ENCODE measurements around the gene MAT2A.

The MAT2A gene

GRCh38 chr2:85538507-85539360 is at the start of gene MAT2A:
TSS of gene MAT2A (plus strand) at chr2:85539168. CDS start at chr2:85539288, 120 bp downstream.
- peak; percentile 89 for DNase-seq

DNA sequence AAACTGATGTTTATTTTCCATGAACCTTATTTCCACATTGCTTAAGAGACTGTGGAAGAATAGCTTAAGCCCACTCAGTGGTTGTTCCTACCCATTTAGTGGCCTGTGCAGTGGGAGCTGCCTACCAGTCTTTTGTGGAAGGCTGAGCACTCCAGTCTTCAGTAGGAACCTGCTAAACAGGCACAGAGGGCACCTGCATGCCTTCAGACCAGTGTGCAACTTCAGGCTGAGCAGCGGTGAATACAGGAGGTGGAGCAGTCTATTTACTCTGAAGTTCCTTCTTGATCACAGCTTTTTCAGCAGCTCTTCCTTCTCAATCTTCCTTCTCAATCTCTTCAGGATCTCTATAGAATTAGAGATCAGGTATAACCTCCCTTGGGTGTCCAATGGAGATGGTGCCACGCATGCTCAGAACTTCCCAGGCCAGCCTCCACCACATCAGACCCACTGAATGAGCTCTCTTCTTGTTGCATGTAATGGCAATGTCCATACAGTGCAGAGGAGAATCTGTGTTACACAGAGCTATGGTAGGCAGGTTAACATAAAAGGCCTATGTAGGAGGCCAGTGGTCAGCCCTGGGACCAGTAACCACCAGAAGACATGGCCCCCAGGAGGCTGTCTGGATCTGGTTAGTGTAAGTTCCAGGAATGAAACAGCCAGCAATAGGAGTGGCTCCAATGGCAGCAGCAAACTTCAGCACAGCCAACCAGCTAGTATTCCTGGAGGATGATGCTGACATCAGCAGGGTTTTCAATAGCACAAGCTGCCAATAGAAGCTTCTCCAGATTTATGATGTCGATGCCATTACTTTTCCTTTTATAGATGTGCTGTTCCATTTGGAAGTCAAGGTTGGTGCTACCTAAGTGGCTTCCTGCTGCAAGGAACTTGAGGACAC is 47.9 kb upstream of the MAT2A start:
- no peak for DNase-seq

DNA sequence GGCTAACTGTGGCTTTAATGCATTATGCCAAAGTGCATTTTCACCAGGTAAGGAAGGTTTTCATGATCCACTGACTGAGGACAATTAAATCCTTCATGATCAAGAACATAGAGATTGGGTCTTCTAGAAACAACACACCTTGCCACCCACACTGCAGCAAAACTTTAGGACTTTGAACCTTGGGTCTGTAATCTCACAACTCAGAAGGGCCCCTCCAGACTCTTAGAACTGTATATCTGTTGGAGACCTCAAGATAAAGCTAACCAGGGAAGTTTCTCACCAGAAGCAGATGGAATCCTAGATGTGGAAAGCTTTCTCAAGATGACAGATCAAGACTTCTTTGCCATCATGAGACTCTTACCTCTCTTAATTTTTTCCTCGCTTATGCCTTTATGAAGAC is 42.5 kb upstream of the MAT2A start:
- no peak for DNase-seq

- no peak for DNase-seq
Measured at GRCh38 chr2:85497944-85498630, 40.9 kb upstream of the MAT2A start.

GRCh38 chr2:85501248-85501647 is 37.7 kb upstream of the MAT2A start:
- no peak for DNase-seq

GRCh38 chr2:85502720-85503119 is 36.2 kb upstream of the MAT2A start:
- no peak for DNase-seq

GRCh38 chr2:85503168-85503850 is 35.7 kb upstream of the MAT2A start:
- no peak for DNase-seq

DNA sequence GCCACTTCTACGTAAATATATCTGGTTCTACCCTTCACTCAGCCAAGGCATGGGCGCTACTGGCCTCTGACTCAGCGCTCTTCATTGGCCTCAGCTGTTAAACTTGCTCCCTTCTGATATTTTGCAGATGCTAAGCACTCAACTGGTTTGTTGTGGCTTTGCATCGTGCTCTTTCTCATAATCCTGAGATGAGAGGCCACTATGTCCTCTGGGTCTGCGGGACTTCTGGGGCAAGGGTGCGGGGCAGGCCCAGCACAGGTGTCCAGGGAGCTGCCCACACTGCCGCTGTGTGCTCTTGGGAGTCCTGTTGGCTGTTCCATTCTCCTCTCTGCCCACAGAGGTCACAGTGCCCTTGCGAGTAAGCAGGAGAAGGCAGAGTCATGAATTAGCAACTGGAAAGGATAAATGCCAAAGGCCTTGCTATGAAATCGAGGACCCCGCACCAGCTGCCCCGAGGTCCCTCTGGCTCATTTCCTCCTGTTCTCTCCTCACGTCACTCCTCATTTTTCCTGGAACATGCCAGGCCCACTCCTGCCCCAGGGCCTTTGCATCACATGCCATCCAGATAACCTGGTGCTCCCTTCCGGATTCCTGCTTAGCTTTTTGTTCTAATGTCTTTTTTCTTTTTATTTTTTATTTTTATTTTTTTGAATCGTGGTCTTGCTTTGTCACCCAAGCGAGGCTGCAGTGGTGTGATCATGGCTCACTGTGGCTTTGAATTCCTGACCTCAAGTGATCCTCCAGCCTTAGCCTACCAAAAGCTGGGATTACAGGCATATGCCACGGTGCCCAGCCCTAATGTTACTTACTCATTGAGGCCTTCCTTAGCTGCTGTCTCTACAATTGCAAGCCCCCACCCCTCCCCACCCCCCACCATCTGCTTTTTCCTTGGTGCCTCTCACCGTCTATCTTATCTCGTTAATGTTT is 34.9 kb upstream of the MAT2A start:
- DNase-seq = no peak

- DNase-seq = no peak
Measured at GRCh38 chr2:85504778-85505261, 34.1 kb upstream of the MAT2A start.

- no peak for DNase-seq
Measured at GRCh38 chr2:85505551-85506238, 33.3 kb upstream of the MAT2A start.

DNA sequence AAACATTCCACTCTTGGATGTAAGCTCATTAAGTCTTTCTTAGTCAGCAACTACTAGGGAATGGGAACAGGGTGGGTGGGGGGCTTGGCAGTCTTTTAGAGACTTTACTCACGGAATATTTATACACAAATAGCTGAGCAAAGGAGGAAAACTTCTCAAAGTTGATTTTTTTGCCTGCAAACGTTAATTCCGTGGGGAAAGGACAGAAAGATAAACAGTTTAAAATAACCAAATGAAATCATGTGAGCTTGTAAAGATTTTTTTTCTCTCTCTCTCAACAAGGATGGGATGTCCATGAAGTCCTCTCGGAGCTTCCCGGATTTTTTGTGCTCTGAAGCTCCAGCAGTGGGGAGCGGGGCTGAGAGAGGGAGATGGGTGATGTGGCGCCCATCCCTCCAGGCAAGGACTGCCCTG is 32.2 kb upstream of the MAT2A start:
- DNase-seq = no peak

DNA sequence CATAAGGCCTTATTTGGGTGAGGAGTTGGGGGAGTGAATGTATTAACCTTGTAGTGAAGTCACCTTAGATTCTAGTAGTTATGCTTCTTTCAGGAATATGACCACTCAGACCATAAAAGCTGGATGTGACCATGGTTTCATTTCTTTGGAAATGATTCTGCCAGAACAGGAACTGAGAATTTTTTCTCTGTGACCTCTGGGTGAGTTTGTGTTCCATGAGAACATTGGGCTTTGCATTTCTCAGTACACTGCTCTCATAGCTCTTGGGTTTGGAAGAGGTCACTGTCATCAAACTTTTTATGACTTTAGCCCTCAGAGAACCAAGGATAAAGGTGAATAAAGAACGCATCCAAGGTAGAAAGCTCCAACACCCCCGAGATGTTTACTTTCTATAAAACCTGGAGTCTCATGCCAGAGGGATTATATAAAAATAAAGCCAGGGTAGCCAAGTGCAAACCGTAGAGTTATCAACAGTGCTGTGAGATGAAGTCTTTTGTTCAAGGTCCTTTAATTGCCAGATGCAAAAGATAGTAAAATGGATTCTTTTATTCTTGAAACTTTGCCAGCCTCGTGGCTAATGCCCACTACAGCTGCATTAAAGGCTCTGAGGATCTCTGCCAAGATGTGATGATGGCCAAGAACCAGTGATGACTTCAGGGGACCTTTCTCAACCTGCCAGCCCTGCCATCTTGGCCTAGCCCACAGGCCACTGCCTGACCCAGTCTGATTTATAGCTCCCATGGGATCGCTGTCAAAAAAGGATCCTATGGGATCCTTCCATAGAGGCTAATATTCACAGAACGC is 27.8 kb upstream of the MAT2A start:
- no peak for DNase-seq

GRCh38 chr2:85514323-85514722 is 24.6 kb upstream of the MAT2A start:
- no peak for DNase-seq

GRCh38 chr2:85516653-85517389 is 22.1 kb upstream of the MAT2A start:
- DNase-seq = no peak

GRCh38 chr2:85522090-85522647 is 16.8 kb upstream of the MAT2A start:
- no peak for DNase-seq

DNA sequence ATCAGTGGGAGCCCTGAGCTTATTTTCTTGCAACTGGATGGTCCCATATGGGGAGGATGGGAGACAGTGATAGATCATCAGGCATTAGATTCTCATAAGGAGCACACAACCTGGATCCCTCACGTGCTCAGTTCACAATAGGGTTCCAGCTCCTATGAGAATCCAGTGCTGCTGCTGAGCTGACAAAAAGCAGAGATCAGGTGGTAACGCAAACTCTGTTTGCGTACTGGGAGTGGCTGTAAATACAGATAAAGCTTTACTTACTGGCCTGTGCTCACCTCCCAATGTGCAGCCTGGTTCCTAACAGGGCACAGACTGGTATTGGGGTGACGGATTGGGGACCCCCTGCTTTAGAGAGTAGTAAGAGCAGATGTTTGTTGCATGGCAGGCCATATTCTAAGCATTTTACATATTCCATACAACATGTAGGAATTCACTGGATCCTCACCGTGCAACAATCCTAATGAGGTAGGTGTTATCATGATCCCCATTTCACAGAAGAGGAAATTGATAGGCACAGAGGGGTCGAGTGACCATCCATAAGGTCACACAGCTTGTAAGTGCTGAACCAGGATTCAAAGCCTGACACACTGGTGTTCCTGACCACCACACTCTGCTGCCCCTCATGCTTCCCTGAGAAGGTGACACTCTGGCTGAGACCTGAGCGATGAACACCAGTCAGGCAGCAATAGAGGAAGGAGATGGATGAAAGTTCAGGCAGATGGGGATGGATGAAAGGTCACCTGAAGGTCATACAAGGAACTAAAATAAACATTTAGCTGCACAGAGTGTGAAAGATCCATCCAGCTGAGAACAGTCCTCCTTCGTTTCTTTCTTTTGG is 15.7 kb upstream of the MAT2A start:
- DNase-seq = no peak

GRCh38 chr2:85523903-85524335 is 15.0 kb upstream of the MAT2A start:
- DNase-seq = no peak

Measured in CD4-positive, alpha-beta T cell treated with Interleukin-6 for 4 hours (primary cell).